ENCODE data around the gene VPS41. TPM values are rescaled to one million over a fixed set of nuclear protein-coding genes. Genes with fewer than 3 reads are reported as not detected.
A peak's percentile ranks its signal among the peaks of the same experiment; 100 is the strongest.

Gene VPS41
- total RNA-seq, 1 experiment from 2014 or later = 11.4 TPM

GRCh38 chr7:38736138-38736537 is 172.9 kb downstream of the VPS41 start:
- no peak for DNase-seq (ENCODE audit: low spot score)

- no peak for DNase-seq (ENCODE audit: low spot score)
These were observed 177.8 kb downstream of the VPS41 start for GRCh38 chr7:38731215-38731614.

DNA sequence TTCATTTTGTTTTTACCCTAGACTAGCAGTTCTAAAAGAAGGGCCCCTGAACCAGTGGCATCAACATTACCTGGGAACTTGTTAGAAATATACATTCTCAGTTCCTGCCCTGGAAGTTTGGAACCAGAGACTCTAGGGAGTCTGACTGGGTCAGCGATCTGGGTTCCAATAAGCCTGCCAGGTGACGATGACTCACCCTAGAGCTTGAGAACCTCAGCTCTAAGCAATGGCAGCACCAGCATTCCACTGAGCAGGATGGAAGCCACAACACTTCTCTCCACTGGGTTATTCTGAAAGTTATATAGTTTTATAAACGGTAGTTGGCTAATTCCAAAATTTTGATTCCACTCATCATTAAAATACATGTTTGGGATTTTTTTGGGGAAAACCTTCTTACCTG is 180.8 kb downstream of the VPS41 start:
- DNase-seq (ENCODE audit: low spot score) = no peak

GRCh38 chr7:38727184-38727940 is 181.6 kb downstream of the VPS41 start:
- DNase-seq (ENCODE audit: low spot score) = no peak

- no peak for DNase-seq (ENCODE audit: low spot score)
These were observed 185.7 kb downstream of the VPS41 start for GRCh38 chr7:38723327-38723726.

- peak; percentile 7 for DNase-seq (ENCODE audit: low spot score)
These were observed 192.6 kb downstream of the VPS41 start for GRCh38 chr7:38716397-38716796.

- DNase-seq (ENCODE audit: low spot score) = no peak
These were observed 199.9 kb downstream of the VPS41 start for GRCh38 chr7:38709123-38709522.

- DNase-seq (ENCODE audit: low spot score) = no peak
These were observed 204.2 kb downstream of the VPS41 start for GRCh38 chr7:38704751-38705150.

GRCh38 chr7:38704041-38704547 is 204.9 kb downstream of the VPS41 start:
- no peak for DNase-seq (ENCODE audit: low spot score)

DNA sequence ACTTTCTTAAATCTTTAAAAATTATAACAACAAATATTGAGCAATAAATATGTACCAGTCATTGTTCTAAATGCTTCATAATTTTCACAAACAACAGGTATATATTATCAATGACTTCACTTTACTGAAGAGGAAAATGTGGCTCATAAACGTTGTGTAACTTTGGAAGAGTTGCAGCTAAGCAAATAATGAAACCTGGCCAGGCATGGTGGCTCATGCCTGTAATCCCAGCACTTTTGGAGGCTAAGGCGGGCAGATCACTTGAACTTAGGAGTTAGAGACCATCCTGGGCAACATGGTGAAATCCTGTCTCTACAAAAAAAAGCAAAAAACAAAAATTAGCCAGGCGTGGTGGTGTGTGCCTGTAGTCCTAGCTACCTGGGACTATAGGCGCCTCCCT is 205.9 kb downstream of the VPS41 start:
- no peak for DNase-seq (ENCODE audit: low spot score)

GRCh38 chr7:38702002-38702535 is 206.9 kb downstream of the VPS41 start:
- DNase-seq (ENCODE audit: low spot score) = no peak

DNA sequence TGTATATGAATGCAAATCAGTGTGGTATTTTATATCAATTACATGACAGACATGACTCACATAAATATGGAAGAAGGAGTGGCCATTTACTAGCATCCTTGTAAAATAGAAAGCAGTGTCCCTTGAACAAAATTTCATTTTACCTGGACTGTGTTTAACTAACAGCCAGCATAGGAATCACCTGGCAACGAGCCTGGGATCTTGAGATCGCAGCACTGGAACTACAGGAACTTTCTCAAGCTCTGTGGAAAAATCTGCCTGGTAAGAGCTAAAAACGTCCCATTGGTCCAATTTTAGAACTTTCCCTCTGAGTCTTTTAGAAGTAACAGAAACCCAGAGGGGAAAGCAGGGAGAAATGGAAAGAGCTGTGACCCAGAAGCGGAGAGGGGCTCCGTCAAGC is 208.9 kb downstream of the VPS41 start:
- no peak for DNase-seq (ENCODE audit: low spot score)

GRCh38 chr7:38699471-38699870 is 209.5 kb downstream of the VPS41 start:
- DNase-seq (ENCODE audit: low spot score) = no peak

GRCh38 chr7:38694326-38694725 is 214.7 kb downstream of the VPS41 start:
- DNase-seq (ENCODE audit: low spot score) = no peak

- no peak for DNase-seq (ENCODE audit: low spot score)
These were observed 222.1 kb downstream of the VPS41 start for GRCh38 chr7:38686888-38687287.

GRCh38 chr7:38685851-38686250 is 223.1 kb downstream of the VPS41 start:
- no peak for DNase-seq (ENCODE audit: low spot score)

DNA sequence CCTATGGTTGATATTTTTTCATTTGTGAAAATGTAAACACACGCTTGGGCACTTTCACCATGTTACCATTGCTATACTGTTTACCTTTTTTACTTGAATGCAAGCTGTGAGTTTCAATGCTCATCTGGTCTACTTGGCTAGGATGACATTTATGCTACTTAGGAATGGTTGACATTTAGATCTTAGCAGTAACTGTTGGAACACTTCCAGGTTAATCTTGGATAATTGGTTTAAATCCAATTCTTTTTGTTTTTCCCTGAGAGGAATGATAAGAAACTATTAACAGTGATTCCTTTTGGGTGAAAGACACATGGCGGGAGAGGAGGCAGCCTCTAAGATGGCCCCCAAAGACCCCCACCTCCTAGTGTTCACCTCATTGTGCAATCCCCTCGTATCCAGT is 226.4 kb downstream of the VPS41 start:
- DNase-seq (ENCODE audit: low spot score) = no peak

DNA sequence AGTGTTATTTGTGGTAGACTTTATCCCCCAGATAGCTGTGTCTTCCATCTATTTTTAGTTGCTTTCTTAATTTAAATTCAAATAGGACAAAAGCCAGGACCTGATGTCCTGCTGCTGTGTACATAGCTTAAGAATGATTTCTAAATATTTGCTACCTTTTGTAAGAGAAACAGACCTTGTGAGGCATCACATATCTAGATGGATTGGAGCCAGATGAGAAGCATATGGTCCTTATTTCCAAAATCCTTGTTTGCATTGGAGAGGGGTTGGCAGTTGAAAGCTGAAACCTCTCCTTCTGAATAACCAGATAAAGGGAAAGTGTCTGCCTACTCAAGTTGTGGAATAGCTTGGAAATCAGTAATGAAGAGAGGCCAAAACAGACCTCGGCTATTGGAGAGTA is 227.1 kb downstream of the VPS41 start:
- no peak for DNase-seq (ENCODE audit: low spot score)

- no peak for DNase-seq (ENCODE audit: low spot score)
These were observed 229.6 kb downstream of the VPS41 start for GRCh38 chr7:38679419-38679818.

- DNase-seq (ENCODE audit: low spot score) = no peak
These were observed 230.3 kb downstream of the VPS41 start for GRCh38 chr7:38678698-38679054.

- DNase-seq (ENCODE audit: low spot score) = no peak
These were observed 230.9 kb downstream of the VPS41 start for GRCh38 chr7:38677981-38678697.

- DNase-seq (ENCODE audit: low spot score) = no peak
These were observed 233.4 kb downstream of the VPS41 start for GRCh38 chr7:38675494-38676106.
